AG04449 (cell line): ENCODE measurements around the gene KIF23.

Experiments used
- CTCF ChIA-PET: fragments of 350-600 bp; formaldehyde crosslinking; extraction: SDS; loops from one replicate; lab custom pipeline; 2021; ENCODE audit warnings: antibody characterized with exemption; lab: Yijun Ruan, JAX
- POLR2A ChIA-PET: fragments of 400-600, 350-600 bp; formaldehyde crosslinking; extraction: SDS; loops from one replicate; lab custom pipeline; 2020; ENCODE audit warnings: antibody characterized with exemption, inconsistent platforms; lab: Yijun Ruan, JAX
- DNase-seq: peaks from one replicate; pipeline ENCODE4 v3.0.0-alpha.2; 2010; ENCODE audit warnings: low read depth, low spot score
- H3K4me3 ChIP-seq: 2 replicates; pipeline ENCODE4 v1.5.1; 2011; ENCODE audit warnings: low read depth, mild to moderate bottlenecking, control low read depth, low read length
- CTCF ChIP-seq: IDR thresholded peaks from one replicate; pipeline ENCODE4 v1.5.1; 2011; ENCODE audit warnings: mild to moderate bottlenecking, moderate library complexity, low read length, control low read depth, inconsistent platforms; ENCODE audit not compliant: insufficient read depth; ENCODE audit errors: missing control alignments

Gene KIF23

GRCh38 chr15:69398491-69398891 is 15.7 kb upstream of the KIF23 start:
- CTCF ChIA-PET = interaction anchor here (2.5 to 7.5 kb wide), 2 partner anchors 8 to 340 kb away, joined by 6 to 93 read pairs; no protein-coding TSS in a partner anchor
- DNase-seq = no peak

GRCh38 chr15:69400850-69401249 is 13.3 kb upstream of the KIF23 start:
- no peak overlapping the region for H3K4me3 ChIP-seq
- CTCF ChIA-PET = interaction anchor here (0.9 to 1.8 kb wide), 2 partner anchors 62 to 342 kb away, joined by 3 to 6 read pairs; no protein-coding TSS in a partner anchor
- TF ChIP-seq CTCF = no peak
- DNase-seq = no peak
- POLR2A ChIA-PET = no interaction called here

More at GRCh38 chr15:69398491-69398891, 15.7 kb upstream of the KIF23 start:
- no peak for TF ChIP-seq CTCF
- no peak overlapping the region for H3K4me3 ChIP-seq
- POLR2A ChIA-PET = interaction anchor here (1.0 kb wide), 1 partner anchor 16 kb away, joined by 3 read pairs; no protein-coding TSS in a partner anchor

GRCh38 chr15:69402816-69403215 is 11.3 kb upstream of the KIF23 start:
- no peak for TF ChIP-seq CTCF
- DNase-seq = no peak
- ChIA-PET CTCF (interaction anchor here (1.6 to 4.8 kb wide), 2 partner anchors 8 to 11 kb away, joined by 6 to 59 read pairs; no protein-coding TSS in a partner anchor), POLR2A (no interaction called here)
- no peak overlapping the region for H3K4me3 ChIP-seq

- DNase-seq = peak; percentile 72
- POLR2A ChIA-PET = interaction anchor here (0.6 to 1.4 kb wide), 4 partner anchors 11 to 698 kb away, joined by 3 to 13 read pairs (median 7); partner anchors contain the start of genes GLCE, KIF23 and RPLP1
Measured at GRCh38 chr15:69403594-69403993, 10.6 kb upstream of the KIF23 start.

GRCh38 chr15:69405110-69405509 is 9.0 kb upstream of the KIF23 start:
- POLR2A ChIA-PET = no interaction called here
- no peak for TF ChIP-seq CTCF

More at GRCh38 chr15:69403594-69403993, 10.6 kb upstream of the KIF23 start:
- no peak for TF ChIP-seq CTCF
- H3K4me3 ChIP-seq = no peak overlapping the region
- CTCF ChIA-PET = interaction anchor here (1.2 to 4.8 kb wide), 4 partner anchors 9 to 60 kb away, joined by 3 to 59 read pairs (median 8); no protein-coding TSS in a partner anchor

GRCh38 chr15:69407719-69408400 is 6.3 kb upstream of the KIF23 start:
- DNase-seq = no peak
- no peak for TF ChIP-seq CTCF
- H3K4me3 ChIP-seq = no peak overlapping the region
- CTCF ChIA-PET = interaction anchor here (1.8 to 2.3 kb wide), 2 partner anchors 13 to 58 kb away, joined by 5 to 12 read pairs; no protein-coding TSS in a partner anchor
- POLR2A ChIA-PET = interaction anchor here (1.3 kb wide), 1 partner anchor 45 kb away, joined by 3 read pairs; the partner anchor contains the start of gene RPLP1

More at GRCh38 chr15:69405110-69405509, 9.0 kb upstream of the KIF23 start:
- CTCF ChIA-PET = interaction anchor here (1.2 to 4.8 kb wide), 3 partner anchors 11 to 346 kb away, joined by 4 to 59 read pairs (median 9); no protein-coding TSS in a partner anchor
- DNase-seq = no peak
- H3K4me3 ChIP-seq = no peak overlapping the region
